Upper lobe of left lung (tissue), 6 donors: ENCODE results near the gene ZDHHC8. TPM values are rescaled to one million over a fixed set of nuclear protein-coding genes. Genes with fewer than 3 reads are reported as not detected.

Source experiments
- ATAC-seq, 2 donors: fragments of 200-7000 bp; cut with Tn5 transposase; one replicate each; pipeline ENCODE4 v1.9.1; 2022; ENCODE audit warnings: mild to moderate bottlenecking in 2 of 2, moderate library complexity in 2 of 2; ENCODE audit not compliant: low FRiP score in 2 of 2
- DNase-seq, 2 donors: peaks; one replicate each; pipeline ENCODE4 v3.0.0-alpha.2; 2019 to 2020
- H3K27ac ChIP-seq, 4 donors: fragments of 200-600 bp; sonication (generic); one replicate each; pipeline ENCODE4 v1.5.1; 2016 to 2019
- H3K27me3 ChIP-seq, 4 donors: fragments of 200-600 bp; sonication (generic); one replicate each; pipeline ENCODE4 v1.5.1; 2017 to 2019
- H3K36me3 ChIP-seq, 4 donors: fragments of 200-600 bp; sonication (generic); one replicate each; pipeline ENCODE4 v1.5.1; 2016 to 2019
- H3K4me1 ChIP-seq, 4 donors: fragments of 200-600 bp; sonication (generic); one replicate each; pipeline ENCODE4 v1.5.1; 2018 to 2019
- H3K4me3 ChIP-seq, 4 donors: fragments of 200-600 bp; sonication (generic); one replicate each; pipeline ENCODE4 v1.5.1; 2017 to 2019; ENCODE audit warnings: mild to moderate bottlenecking in 2 of 4, moderate library complexity in 1 of 4
- H3K9me3 ChIP-seq, 4 donors: fragments of 200-600 bp; sonication (generic); one replicate each; pipeline ENCODE4 v1.5.1; 2018 to 2019
- CTCF ChIP-seq, 6 experiments: fragments of 450-650 bp in 4 of 6; fragments of 200-600 bp in 2 of 6; sonication (generic) in 2 of 6; IDR thresholded peaks; one replicate each; pipeline ENCODE4 v1.5.1; 2016 to 2019; ENCODE audit warnings: antibody characterized with exemption in 6 of 6
- EP300 ChIP-seq, 4 donors: sonication (generic); formaldehyde crosslinking; IDR thresholded peaks; one replicate each; pipeline ENCODE4 v1.5.1; 2017; ENCODE audit warnings: antibody characterized with exemption in 4 of 4, control low read depth in 2 of 4
- POLR2A ChIP-seq, 4 donors: fragments of 450-650 bp; IDR thresholded peaks; one replicate each; pipeline ENCODE4 v1.5.1; 2016 to 2017; ENCODE audit warnings: antibody characterized with exemption in 4 of 4, mild to moderate bottlenecking in 2 of 4
- POLR2AphosphoS5 ChIP-seq, 2 donors: sonication (generic); formaldehyde crosslinking; IDR thresholded peaks; one replicate each; pipeline ENCODE4 v1.5.1; 2017; ENCODE audit warnings: antibody characterized with exemption in 2 of 2
- WGBS, 2 donors: methylation state at CpG; one replicate each; pipeline ENCODE4 v1.1.5; 2017 to 2018; 5-methylcytosine and 5-hydroxymethylcytosine counted together
- small RNA-seq, 4 donors: library from RNA; depleted of rRNA; stranded (forward); fragments of <200 nt; gene quantifications; one replicate each; pipeline ENCODE3, GENCODE V24; 2016
- total RNA-seq, 6 donors: library from RNA; depleted of rRNA in 4 of 6; stranded (reverse); fragments of >200 nt in 4 of 6; gene quantifications; one replicate each; pipeline versions ENCODE4 v1.1.0 to v1.2.1, GENCODE V29; 2016 to 2021
- donor health status: DM: no; HTN: no; CAD: no; lungs with moderate emphysema.
- donor health status: DM: no; HTN: yes; CAD: no; lungs with severe emphysema.

ZDHHC8 gene
- total RNA-seq, 6 donors from 2014 or later = 19.5 to 87.1 (median 63.9) TPM

DNA sequence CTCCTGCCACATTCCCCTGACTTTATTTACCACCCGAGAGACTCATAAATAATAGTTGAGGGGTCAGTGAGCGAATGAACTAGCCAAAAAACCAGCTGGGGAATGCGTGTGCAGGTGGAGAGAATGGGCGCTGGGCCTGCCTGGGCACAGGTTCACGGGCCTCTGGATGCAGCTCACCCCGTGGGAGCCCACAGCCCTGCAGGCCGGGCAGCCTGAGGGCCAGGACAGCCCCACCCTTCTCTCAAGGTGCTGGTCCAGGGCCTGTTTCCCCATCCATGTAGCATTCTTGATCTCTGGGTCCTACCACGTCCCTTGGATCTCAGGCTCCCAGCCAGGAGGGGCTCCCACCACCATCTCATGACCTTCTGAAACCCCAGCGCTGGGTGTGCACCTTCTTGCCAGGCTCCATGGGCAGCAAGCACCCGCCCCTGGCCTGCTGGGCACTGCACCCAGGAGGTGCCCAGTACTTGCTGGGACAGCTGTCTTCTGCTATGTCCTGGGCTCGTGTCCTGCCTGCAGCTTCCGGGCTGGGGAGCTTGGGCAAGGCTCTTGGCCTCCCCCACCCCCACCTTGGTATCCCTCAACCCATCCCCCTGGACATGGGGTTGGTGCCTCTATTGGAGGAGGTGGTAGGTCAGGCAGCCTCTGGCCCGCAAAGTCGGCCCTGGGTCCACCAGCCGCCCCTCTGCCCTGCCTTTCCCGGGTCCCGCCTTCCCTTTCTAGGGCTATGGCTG, 62.3 kb downstream of the ZDHHC8 start:
- Histone ChIP-seq H3K4me1 (no peaks in the 10 kb centered on the region), H3K36me3 (no peaks in the 10 kb centered on the region), H3K27me3 (no peaks in the 10 kb centered on the region), H3K27ac (no peak overlapping the region), H3K4me3 (no peak overlapping the region), H3K9me3 (no peaks in the 10 kb centered on the region)
- ATAC-seq = no peak
- TF ChIP-seq CTCF (IDR thresholded peaks at IDR 0.05) (no peak), POLR2AphosphoS5 (IDR thresholded peaks at IDR 0.05) (no peak), POLR2A (IDR thresholded peaks at IDR 0.05) (no peak), EP300 (IDR thresholded peaks at IDR 0.05) (no peak)
- WGBS, 2 donors = 85 to 96% methylated on average over 13 to 14 of the region's 17 CpGs
- DNase-seq = peak in 1 of 2 donors; percentile 64

GRCh38 chr22:20194681-20195593, 63.3 kb downstream of the ZDHHC8 start:
- peaks cover 0 to under 1% (median under 1%) of the 10 kb centered on the region in 4 donors for H3K4me1 ChIP-seq
- no peaks in the 10 kb centered on the region for H3K9me3 ChIP-seq
- H3K27me3 ChIP-seq = no peaks in the 10 kb centered on the region
- H3K4me3 ChIP-seq = no peak overlapping the region
- no peaks in the 10 kb centered on the region for H3K36me3 ChIP-seq
- peak in 1 of 2 donors; percentile 57 for DNase-seq
- TF ChIP-seq CTCF (IDR thresholded peaks at IDR 0.05) (no peak), POLR2A (IDR thresholded peaks at IDR 0.05) (no peak), POLR2AphosphoS5 (IDR thresholded peaks at IDR 0.05) (no peak), EP300 (IDR thresholded peaks at IDR 0.05) (no peak)
- no peak overlapping the region for H3K27ac ChIP-seq
- no peak for ATAC-seq
- WGBS, 2 donors = 73 to 80% methylated on average over 7 to 15 of the region's 15 CpGs

GRCh38 chr22:20196094-20196842, 64.7 kb downstream of the ZDHHC8 start:
- ATAC-seq (no peak), DNase-seq (peak in 1 of 2 donors; percentile 79)
- no peak for TF ChIP-seq EP300 (IDR thresholded peaks at IDR 0.05)
- TF ChIP-seq POLR2AphosphoS5 (IDR thresholded peaks at IDR 0.05) = no peak
- no peak for TF ChIP-seq POLR2A (IDR thresholded peaks at IDR 0.05)
- TF ChIP-seq CTCF (IDR thresholded peaks at IDR 0.05) = no peak
- Histone ChIP-seq H3K36me3 (no peaks in the 10 kb centered on the region), H3K4me1 (peaks cover 0 to 7% (median 1%) of the 10 kb centered on the region in 4 donors), H3K27ac (no peak overlapping the region), H3K9me3 (no peaks in the 10 kb centered on the region), H3K27me3 (no peaks in the 10 kb centered on the region), H3K4me3 (no peak overlapping the region)
- WGBS, 2 donors = 81 to 84% methylated on average over 10 to 19 of the region's 19 CpGs

Small RNAs within 50 kb of the gene (small RNA-seq; reads per million reads assigned to genes)
- gene MIR6816 (0 to 0.33 (median 0.10) reads per million in 4 donors), gene RF00599 (0 reads per million in 4 donors)

Other genes starting within 250 kb of the ZDHHC8 start
- 100 to 1,000 TPM; 136 to 475 (median 272) TPM for gene COMT, start 190.0 kb upstream of the ZDHHC8 start, total RNA-seq
- 10 to 100 TPM; 29.6 to 78.6 (median 49.3) TPM for gene TXNRD2, start 190.0 kb upstream of the ZDHHC8 start, total RNA-seq
- 10 to 100 TPM; 18.5 to 54.5 (median 22.8) TPM for gene ARVCF, start 115.0 kb upstream of the ZDHHC8 start, total RNA-seq
- gene TANGO2, start 110.7 kb upstream of the ZDHHC8 start, total RNA-seq = 10 to 100 TPM; 33.9 to 94.3 (median 55.0) TPM
- gene DGCR8, start 51.6 kb upstream of the ZDHHC8 start, total RNA-seq = 10 to 100 TPM; 27.7 to 95.3 (median 33.1) TPM
- 100 to 1,000 TPM in 2 of 6 donors, 10 to 100 TPM in 4; 55.3 to 154 (median 87.8) TPM for gene RANBP1, start 15.7 kb upstream of the ZDHHC8 start, total RNA-seq
- 100 to 1,000 TPM in 1 of 6 donors, 10 to 100 TPM in 5; 30.3 to 146 (median 61.9) TPM for gene TRMT2A, start 14.6 kb upstream of the ZDHHC8 start, total RNA-seq
- 1 to 10 TPM in 3 of 6 donors, under 1 TPM in 3; 0.46 to 2.1 (median 1.2) TPM for gene CCDC188, start 19.3 kb downstream of the ZDHHC8 start, total RNA-seq
- 10 to 100 TPM in 2 of 6 donors, 1 to 10 TPM in 4; 2.6 to 13.0 (median 9.0) TPM for gene RTN4R, start 136.5 kb downstream of the ZDHHC8 start, total RNA-seq
- gene DGCR6L, start 188.3 kb downstream of the ZDHHC8 start, total RNA-seq = 10 to 100 TPM; 36.7 to 62.2 (median 41.9) TPM